Measurements from ENCODE around the gene DOK7.
A peak's percentile ranks its signal among the peaks of the same experiment; 100 is the strongest.
"Not testable (repeated sequence)": the region's sequence is repeated elsewhere in the genome, so short reads cannot be mapped to it uniquely, and the experiment has no call there.

DOK7 gene

DNA sequence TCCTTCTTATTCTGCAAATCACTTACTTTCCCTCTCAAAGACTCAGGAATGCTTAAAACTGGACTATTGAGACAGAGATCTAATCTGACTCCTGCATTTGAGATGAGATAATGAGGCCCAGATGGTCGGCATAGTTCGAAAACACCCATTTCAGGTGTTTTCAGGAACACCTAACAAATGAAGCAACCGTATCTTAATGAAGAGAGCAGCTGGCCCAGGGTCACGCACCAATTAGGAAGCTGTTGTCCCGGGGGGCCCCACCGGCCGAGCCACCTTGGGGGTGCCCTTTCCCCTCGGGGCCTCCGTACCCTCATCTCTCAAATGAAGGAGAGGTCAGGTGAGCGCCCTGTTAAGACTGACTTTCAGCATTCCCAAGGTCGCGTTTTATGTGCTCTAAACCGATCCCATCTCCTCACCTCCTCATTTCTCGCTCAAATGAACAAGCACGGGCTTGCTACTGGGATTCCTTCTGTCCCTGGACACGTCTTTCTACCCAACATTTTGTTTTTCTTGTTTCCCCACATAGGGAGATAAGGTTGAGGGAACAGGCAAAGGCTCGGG, 68.3 kb downstream of the DOK7 start:
- DNase-seq (ENCODE audit: extremely low read depth, low read depth), result no peak
- peak overlapping the region; percentile 73 for H3K4me3 ChIP-seq (replicated peaks; ENCODE audit: low read depth, low read length)
- TF ChIP-seq, protein P1, sequence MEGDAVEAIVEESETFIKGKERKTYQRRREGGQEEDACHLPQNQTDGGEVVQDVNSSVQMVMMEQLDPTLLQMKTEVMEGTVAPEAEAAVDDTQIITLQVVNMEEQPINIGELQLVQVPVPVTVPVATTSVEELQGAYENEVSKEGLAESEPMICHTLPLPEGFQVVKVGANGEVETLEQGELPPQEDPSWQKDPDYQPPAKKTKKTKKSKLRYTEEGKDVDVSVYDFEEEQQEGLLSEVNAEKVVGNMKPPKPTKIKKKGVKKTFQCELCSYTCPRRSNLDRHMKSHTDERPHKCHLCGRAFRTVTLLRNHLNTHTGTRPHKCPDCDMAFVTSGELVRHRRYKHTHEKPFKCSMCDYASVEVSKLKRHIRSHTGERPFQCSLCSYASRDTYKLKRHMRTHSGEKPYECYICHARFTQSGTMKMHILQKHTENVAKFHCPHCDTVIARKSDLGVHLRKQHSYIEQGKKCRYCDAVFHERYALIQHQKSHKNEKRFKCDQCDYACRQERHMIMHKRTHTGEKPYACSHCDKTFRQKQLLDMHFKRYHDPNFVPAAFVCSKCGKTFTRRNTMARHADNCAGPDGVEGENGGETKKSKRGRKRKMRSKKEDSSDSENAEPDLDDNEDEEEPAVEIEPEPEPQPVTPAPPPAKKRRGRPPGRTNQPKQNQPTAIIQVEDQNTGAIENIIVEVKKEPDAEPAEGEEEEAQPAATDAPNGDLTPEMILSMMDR (IDR thresholded peaks at IDR 0.05; ENCODE audit: low read depth, low read length, missing control alignments), result no peak

DNA sequence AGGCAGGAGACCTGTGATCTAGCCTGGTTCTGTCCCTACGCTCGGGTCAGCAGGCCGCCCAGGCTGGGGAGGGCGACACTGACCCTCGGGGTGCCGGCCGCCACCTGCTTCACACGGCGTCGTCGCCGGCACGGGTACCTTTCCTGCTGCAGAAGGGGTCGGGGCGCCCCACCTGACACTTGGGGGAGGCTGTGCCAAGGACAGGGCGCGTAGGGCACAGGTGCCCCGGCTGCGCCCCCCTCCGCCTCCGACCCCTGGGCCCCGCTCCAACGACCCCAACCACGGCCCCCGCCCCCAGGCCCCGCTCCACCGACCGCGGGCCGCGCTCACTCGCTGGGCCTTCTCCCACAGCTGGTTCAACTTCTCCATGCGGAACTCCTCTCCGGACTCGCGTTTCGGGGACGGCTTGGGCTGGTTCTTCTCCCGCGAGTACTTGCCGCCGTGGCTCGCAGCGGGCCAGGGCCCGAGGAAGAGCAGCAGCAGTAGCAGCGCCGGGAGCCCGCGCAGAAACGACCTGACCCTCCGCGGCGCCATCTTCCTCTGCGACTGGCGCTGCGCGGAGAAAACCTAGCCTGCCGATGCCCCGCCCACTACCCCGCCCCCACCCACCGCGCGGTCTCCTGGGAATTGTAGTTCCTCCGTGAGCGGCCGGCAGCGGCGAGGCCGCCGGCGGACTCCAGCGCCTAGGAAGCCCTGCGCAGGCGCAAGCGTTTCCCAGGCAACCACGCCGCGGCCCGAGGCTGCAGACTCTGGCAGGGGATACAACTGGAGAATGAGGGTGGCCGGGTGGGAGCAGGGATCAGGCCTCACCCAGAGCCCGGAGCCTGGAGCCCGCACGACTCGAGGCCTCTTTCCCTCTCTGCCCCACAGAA, 69.0 kb downstream of the DOK7 start, which contains the start of gene LRPAP1:
TSS of gene LRPAP1 (minus strand) at position 544 of the 872 bp plus-strand sequence. CDS start at position 534, 10 bp downstream.
- TF ChIP-seq, protein P1 (IDR thresholded peaks at IDR 0.05; ENCODE audit: low read depth, low read length, missing control alignments), result no peak
- peak; percentile 63 for DNase-seq (ENCODE audit: extremely low read depth, low read depth)
- H3K4me3 ChIP-seq (replicated peaks; ENCODE audit: low read depth, low read length), result peak within 1 kb of the TSS; percentile 73

DNA sequence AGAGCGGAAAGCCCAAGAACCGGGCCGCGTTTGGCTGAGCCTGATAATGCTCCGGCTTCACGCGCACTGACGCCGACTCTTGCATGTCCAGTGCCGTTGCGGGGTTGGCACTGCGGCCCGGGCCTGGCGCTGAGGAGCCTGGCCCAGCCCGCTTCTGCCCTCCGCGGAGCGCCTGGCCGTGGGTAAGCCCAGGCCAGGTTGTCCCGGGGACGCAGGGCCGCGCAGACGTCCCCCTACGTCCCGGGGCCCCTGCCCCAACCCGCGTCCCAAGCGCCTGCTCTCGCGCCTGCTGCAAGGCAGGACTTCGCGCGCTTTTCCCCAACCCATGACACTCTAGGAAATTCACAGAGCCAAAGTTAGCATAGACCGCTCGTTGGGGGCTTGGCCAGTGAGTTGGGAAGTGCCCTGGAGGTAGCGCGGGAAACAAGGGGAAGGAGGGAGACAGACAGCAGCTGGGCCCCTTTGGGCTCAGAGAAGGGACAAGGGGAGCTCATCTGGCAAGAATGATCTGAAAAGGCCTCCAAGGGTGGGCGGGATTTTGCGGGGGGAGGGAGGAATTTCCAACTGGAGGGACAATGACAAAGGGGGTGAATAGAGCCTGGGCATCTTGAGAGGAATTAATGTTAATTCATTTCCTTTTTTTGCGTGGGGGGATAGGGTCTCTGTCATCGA, 69.8 kb downstream of the DOK7 start:
- peak overlapping the region; percentile 73 for H3K4me3 ChIP-seq (replicated peaks; ENCODE audit: low read depth, low read length)
- no peak for DNase-seq (ENCODE audit: extremely low read depth, low read depth)

DNA sequence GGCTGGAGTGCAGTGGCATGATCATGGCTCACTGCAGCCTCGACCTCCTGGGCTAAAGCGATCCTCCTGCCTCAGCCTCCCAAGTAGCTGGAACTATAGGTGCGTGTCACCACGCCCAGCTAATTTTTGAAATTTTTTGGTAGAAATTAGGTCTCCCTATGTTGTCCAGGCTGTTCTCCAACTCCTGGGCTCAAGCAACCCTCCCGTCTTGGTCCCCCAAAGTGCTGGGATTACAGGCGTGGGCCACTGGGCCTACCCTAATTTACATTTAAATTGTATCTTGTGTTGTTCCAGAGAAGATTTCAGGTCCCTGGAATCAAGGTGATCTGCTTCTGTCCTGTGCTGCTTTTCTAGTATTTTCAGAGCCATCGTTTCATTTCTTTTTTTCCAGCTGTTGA, 70.3 kb downstream of the DOK7 start:
- no peak overlapping the region for H3K4me3 ChIP-seq (replicated peaks; ENCODE audit: low read depth, low read length)
- no peak for DNase-seq (ENCODE audit: extremely low read depth, low read depth)
- TF ChIP-seq, protein P1 (IDR thresholded peaks at IDR 0.05; ENCODE audit: low read depth, low read length, missing control alignments), result no peak

More for the DNA sequence above, 69.8 kb downstream of the DOK7 start:
- TF ChIP-seq, protein P1 (IDR thresholded peaks at IDR 0.05; ENCODE audit: low read depth, low read length, missing control alignments), result no peak

DNA sequence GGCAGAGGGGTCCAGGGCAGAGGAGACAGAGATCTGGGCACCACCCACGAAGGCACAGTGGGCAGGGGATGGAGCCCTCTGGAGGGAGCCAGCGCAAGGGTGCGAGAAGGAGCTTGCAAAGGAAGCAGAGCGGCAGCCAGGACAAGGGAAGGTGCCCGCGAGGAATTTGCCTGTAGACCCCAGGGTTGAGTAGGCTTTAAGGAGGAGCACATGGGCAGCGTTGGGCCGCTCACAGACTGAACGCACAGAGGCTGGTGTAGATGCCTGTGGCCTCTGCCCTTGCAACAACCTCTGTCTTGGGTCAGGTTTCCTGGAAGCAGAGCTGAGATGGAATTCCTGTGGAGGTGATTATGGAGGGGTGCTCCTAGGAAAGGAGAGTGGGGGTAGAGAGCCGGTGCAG, 72.7 kb downstream of the DOK7 start:
- not testable (repeated sequence) for H3K4me3 ChIP-seq (replicated peaks; ENCODE audit: low read depth, low read length); DNase-seq (ENCODE audit: extremely low read depth, low read depth)

DNA sequence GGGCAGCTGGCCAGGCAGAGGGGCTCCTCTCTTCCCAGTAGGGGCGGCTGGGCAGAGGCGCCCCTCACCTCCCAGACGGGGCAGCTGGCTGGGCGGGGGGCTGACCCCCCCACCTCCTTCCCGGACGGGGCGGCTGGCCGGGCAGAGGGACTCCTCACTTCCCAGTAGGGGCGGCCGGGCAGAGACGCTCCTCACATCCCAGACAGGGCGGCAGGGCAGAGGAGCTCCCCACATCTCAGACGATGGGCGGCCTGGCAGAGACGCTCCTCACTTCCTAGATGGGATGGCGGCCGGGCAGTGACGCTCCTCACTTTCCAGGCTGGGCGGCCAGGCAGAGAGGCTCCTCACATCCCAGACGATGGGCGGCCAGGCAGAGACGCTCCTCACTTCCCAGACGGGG, 75.8 kb downstream of the DOK7 start:
- not testable (repeated sequence) for H3K4me3 ChIP-seq (replicated peaks; ENCODE audit: low read depth, low read length); DNase-seq (ENCODE audit: extremely low read depth, low read depth)

DNA sequence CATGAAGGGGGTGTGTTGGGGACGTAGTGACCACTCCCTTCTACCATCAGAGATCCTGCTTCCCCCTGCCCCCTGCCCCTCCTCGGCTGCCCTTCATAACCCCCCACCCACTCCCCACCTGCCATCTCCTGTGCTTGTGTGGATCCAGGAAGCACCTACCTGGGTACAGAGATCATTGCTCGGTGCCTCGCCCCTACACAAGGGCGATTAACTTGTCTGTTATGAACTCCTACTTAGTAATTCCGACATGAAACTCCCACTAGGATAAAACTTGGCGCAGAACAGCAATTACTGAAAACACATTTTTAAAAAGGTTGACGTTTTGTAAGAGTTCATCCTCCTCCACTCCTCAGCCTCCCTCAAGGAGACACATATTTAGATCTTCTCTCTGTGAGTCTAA, 80.3 kb downstream of the DOK7 start:
- H3K4me3 ChIP-seq (replicated peaks; ENCODE audit: low read depth, low read length); DNase-seq (ENCODE audit: extremely low read depth, low read depth): not testable (repeated sequence)

Data from HFF-Myc (cell line).